OCI-LY3 (cell line): Measurements from ENCODE around the gene CPLX1.

Experiments
- EZH2phosphoT487 ChIP-seq: fragments of 200-600 bp; shearing (Covaris generic); IDR thresholded peaks from 2 replicates; pipeline ENCODE4 v1.6.1; 2018; ENCODE audit warnings: antibody characterized with exemption, mixed run types, low read depth
- TF ChIP-seq, protein P1 (sequence below): fragments of 200-600, 300-600 bp; sonication (generic); IDR thresholded peaks from 2 replicates; pipeline ENCODE4 v1.5.1; 2014; ENCODE audit warnings: antibody characterized with exemption, low read length, low read depth

DNA sequence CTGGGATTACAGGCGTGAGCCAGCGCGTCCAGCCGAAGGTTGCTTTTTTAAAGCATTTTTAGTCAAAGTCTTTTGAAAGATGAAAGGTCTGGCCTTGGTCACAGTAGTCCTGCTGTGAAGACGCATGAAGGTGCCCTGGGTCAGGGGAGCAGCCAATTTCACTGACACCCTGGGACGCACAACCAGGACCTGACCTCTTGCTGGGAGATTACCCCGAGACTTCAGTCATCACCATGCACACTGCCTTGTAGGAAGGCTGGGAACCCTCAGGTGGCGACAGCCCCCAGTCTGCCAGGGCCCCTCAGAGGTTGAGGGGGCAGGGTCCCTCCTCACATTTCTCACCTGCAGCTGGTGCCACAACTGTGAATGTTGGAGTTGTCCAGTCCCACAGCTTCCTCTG, 53.2 kb downstream of the CPLX1 start:
- TF ChIP-seq, protein P1, sequence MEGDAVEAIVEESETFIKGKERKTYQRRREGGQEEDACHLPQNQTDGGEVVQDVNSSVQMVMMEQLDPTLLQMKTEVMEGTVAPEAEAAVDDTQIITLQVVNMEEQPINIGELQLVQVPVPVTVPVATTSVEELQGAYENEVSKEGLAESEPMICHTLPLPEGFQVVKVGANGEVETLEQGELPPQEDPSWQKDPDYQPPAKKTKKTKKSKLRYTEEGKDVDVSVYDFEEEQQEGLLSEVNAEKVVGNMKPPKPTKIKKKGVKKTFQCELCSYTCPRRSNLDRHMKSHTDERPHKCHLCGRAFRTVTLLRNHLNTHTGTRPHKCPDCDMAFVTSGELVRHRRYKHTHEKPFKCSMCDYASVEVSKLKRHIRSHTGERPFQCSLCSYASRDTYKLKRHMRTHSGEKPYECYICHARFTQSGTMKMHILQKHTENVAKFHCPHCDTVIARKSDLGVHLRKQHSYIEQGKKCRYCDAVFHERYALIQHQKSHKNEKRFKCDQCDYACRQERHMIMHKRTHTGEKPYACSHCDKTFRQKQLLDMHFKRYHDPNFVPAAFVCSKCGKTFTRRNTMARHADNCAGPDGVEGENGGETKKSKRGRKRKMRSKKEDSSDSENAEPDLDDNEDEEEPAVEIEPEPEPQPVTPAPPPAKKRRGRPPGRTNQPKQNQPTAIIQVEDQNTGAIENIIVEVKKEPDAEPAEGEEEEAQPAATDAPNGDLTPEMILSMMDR: no peak
- TF ChIP-seq EZH2phosphoT487: no peak
